Right atrium auricular region (tissue), 2 donors: ENCODE results near the gene WDHD1. TPM values are rescaled to one million over a fixed set of nuclear protein-coding genes. Genes with fewer than 3 reads are reported as not detected.
"Not testable (repeated sequence)": the region's sequence is repeated elsewhere in the genome, so short reads cannot be mapped to it uniquely, and the experiment has no call there.

Source experiments
- DNase-seq: peaks from one replicate; pipeline ENCODE4 v3.0.0-alpha.2; 2019; ENCODE audit warnings: low spot score
- H3K27ac ChIP-seq, 2 donors: fragments of 200-600 bp; sonication (generic); 1 replicate in 1 of 2; 2 replicates in 1 of 2; pipeline ENCODE4 v1.5.1; 2016 to 2019
- H3K27me3 ChIP-seq, 2 donors: fragments of 200-600 bp; sonication (generic); one replicate each; pipeline versions ENCODE4 v1.5.1 to v1.6.0; 2017 to 2019
- H3K36me3 ChIP-seq: fragments of 200-600 bp; sonication (generic); one replicate; pipeline ENCODE4 v1.5.1; 2016
- H3K4me1 ChIP-seq, 2 donors: fragments of 200-600 bp; sonication (generic); one replicate each; pipeline versions ENCODE4 v1.5.1 to v1.6.0; 2017 to 2019
- H3K4me3 ChIP-seq, 2 donors: fragments of 200-600 bp; sonication (generic); 1 replicate in 1 of 2; 2 replicates in 1 of 2; pipeline ENCODE4 v1.5.1; 2017 to 2019; ENCODE audit warnings: mild to moderate bottlenecking in 1 of 2, moderate library complexity in 1 of 2
- H3K9me3 ChIP-seq, 2 donors: fragments of 200-600 bp; sonication (generic); one replicate each; pipeline ENCODE4 v1.5.1; 2019
- total RNA-seq, 2 donors: library from RNA; depleted of rRNA; stranded (reverse); fragments of >200 nt; gene quantifications; one replicate each; pipeline ENCODE4 v1.1.0, GENCODE V29; 2016
- TF ChIP-seq, protein P1 (sequence below), 2 donors: fragments of 200-600 bp; sonication (generic); IDR thresholded peaks; one replicate each; pipeline ENCODE4 v1.5.1; 2019; ENCODE audit warnings: antibody characterized with exemption in 2 of 2

Gene WDHD1
- total RNA-seq, 2 donors from 2014 or later = 0.59 to 0.94 TPM

- no peak overlapping the region for H3K27ac ChIP-seq
- no peaks in the 10 kb centered on the region for H3K27me3 ChIP-seq
- peaks cover 8% of the 10 kb centered on the region for H3K36me3 ChIP-seq
- H3K4me1 ChIP-seq = no peaks in the 10 kb centered on the region
- H3K9me3 ChIP-seq = no peaks in the 10 kb centered on the region
- DNase-seq = no peak
- H3K4me3 ChIP-seq = no peak overlapping the region
- TF ChIP-seq, protein P1, sequence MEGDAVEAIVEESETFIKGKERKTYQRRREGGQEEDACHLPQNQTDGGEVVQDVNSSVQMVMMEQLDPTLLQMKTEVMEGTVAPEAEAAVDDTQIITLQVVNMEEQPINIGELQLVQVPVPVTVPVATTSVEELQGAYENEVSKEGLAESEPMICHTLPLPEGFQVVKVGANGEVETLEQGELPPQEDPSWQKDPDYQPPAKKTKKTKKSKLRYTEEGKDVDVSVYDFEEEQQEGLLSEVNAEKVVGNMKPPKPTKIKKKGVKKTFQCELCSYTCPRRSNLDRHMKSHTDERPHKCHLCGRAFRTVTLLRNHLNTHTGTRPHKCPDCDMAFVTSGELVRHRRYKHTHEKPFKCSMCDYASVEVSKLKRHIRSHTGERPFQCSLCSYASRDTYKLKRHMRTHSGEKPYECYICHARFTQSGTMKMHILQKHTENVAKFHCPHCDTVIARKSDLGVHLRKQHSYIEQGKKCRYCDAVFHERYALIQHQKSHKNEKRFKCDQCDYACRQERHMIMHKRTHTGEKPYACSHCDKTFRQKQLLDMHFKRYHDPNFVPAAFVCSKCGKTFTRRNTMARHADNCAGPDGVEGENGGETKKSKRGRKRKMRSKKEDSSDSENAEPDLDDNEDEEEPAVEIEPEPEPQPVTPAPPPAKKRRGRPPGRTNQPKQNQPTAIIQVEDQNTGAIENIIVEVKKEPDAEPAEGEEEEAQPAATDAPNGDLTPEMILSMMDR (IDR thresholded peaks at IDR 0.05) = no peak
Observed at GRCh38 chr14:55043528-55043927, 16.6 kb upstream of the WDHD1 start.

GRCh38 chr14:55038708-55039107 lies 11.8 kb upstream of the WDHD1 start:
- Histone ChIP-seq H3K9me3 (no peaks in the 10 kb centered on the region), H3K36me3 (peaks cover 21% of the 10 kb centered on the region), H3K4me1 (no peaks in the 10 kb centered on the region), H3K27ac (no peak overlapping the region), H3K27me3 (no peaks in the 10 kb centered on the region), H3K4me3 (no peak overlapping the region)
- DNase-seq = no peak
- TF ChIP-seq, protein P1 (IDR thresholded peaks at IDR 0.05) = no peak

DNA sequence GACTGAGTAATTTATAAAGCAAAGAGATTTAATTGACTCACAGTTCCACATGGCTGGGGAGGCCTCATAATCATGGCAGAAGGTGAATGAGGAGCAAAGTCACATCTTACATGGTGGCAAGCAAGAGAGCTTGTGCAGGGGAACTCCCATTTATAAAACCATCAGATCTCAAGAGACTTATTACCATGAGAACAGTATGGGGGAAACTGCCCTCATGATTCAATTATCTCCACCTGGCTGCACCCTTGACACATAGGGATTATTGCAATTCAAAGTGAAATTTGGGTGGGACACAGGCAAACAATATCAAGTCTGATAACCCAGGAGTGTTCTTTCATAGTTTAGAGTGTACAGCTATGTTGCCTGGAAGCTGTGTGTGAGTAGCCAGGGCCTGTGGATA lies 11.1 kb upstream of the WDHD1 start:
- H3K4me3 ChIP-seq = not testable (repeated sequence)
- H3K36me3 ChIP-seq = peaks cover 17% of the 10 kb centered on the region

DNA sequence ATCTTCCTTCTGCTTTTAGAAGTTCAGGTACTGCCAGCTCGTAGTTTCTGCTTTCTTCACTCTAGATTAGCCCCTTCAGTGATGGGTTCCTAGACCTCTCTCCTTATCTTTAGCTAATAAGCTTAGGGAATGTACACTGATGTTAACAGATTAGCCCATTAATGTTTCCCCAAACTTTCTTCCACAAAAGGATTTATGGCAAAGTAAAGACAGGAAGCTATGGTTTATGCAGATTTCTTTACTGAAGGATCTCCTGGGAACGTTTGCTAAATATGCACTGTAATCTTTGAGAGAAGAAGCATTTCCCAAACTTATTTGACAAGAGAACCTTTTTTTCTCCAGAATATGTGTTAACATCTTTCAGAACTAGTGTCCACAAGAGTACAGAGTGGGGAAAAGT lies 4.3 kb upstream of the WDHD1 start:
- Histone ChIP-seq H3K36me3 (peaks cover 9% of the 10 kb centered on the region), H3K27me3 (no peaks in the 10 kb centered on the region), H3K4me1 (peaks cover 0 to 34% of the 10 kb centered on the region in 2 donors), H3K27ac (no peak overlapping the region), H3K4me3 (no peak overlapping the region), H3K9me3 (no peaks in the 10 kb centered on the region)
- TF ChIP-seq, protein P1 (IDR thresholded peaks at IDR 0.05) = no peak
- DNase-seq = no peak

More for the DNA sequence above, 11.1 kb upstream of the WDHD1 start:
- not testable (repeated sequence) for H3K9me3 ChIP-seq, DNase-seq, H3K27ac ChIP-seq, H3K27me3 ChIP-seq, H3K4me1 ChIP-seq

GRCh38 chr14:55028476-55028875 lies 1.6 kb upstream of the WDHD1 start:
- H3K4me1 ChIP-seq = peaks cover 0 to 38% of the 10 kb centered on the region in 2 donors

GRCh38 chr14:55028066-55028465 lies 1.2 kb upstream of the WDHD1 start:
- no peak overlapping the region for H3K27ac ChIP-seq
- H3K4me3 ChIP-seq = peak overlapping the region; percentile 64 to 93
- H3K36me3 ChIP-seq = no peaks in the 10 kb centered on the region
- H3K9me3 ChIP-seq = no peaks in the 10 kb centered on the region
- no peak for DNase-seq
- TF ChIP-seq, protein P1 (IDR thresholded peaks at IDR 0.05) = no peak
- H3K27me3 ChIP-seq = no peaks in the 10 kb centered on the region
- H3K4me1 ChIP-seq = peaks cover 0 to 38% of the 10 kb centered on the region in 2 donors

More at GRCh38 chr14:55028476-55028875, 1.6 kb upstream of the WDHD1 start:
- H3K36me3 ChIP-seq = no peaks in the 10 kb centered on the region
- H3K27ac ChIP-seq = no peak overlapping the region
- TF ChIP-seq, protein P1 (IDR thresholded peaks at IDR 0.05) = no peak
- DNase-seq = no peak
- no peaks in the 10 kb centered on the region for H3K9me3 ChIP-seq
- H3K4me3 ChIP-seq = no peak overlapping the region
- H3K27me3 ChIP-seq = no peaks in the 10 kb centered on the region
